ENCODE data around the gene STOML1.
"Not testable (repeated sequence)": the region's sequence is repeated elsewhere in the genome, so short reads cannot be mapped to it uniquely, and the experiment has no call there.

STOML1 gene

GRCh38 chr15:73978896-73979295, 13.2 kb downstream of the STOML1 start:
- peaks cover 5% of the 10 kb centered on the region; the same call in 1 of the 2 replicates for H3K27me3 ChIP-seq (ENCODE audit: insufficient read depth, low read length)
- no peaks in the 10 kb centered on the region for H3K9me2 ChIP-seq (ENCODE audit: low read depth, low read length)
- peaks cover 4% of the 10 kb centered on the region for H3K4me1 ChIP-seq (ENCODE audit: insufficient read depth, low read length, severe bottlenecking)
- no peaks in the 10 kb centered on the region for H3F3A ChIP-seq (ENCODE audit: insufficient read depth, low read length)
- H2AFZ ChIP-seq (ENCODE audit: low read length), result no peak overlapping the region
- no peaks in the 10 kb centered on the region for H4K20me1 ChIP-seq (ENCODE audit: insufficient read depth, low read length)
- H3K4me2 ChIP-seq (ENCODE audit: low read length), result no peak overlapping the region
- no peaks in the 10 kb centered on the region for H3K9me3 ChIP-seq (ENCODE audit: low read length)
- no peaks in the 10 kb centered on the region for H3K79me2 ChIP-seq (ENCODE audit: insufficient read depth, low read length)
- no peak overlapping the region for H3K9ac ChIP-seq (ENCODE audit: low read length)
- H3K36me3 ChIP-seq (ENCODE audit: insufficient read depth, low read length), result no peaks in the 10 kb centered on the region
- TF ChIP-seq CTCF (IDR thresholded peaks at IDR 0.05; ENCODE audit: low read length), result no peak
- TF ChIP-seq EZH2 (IDR thresholded peaks at IDR 0.05; ENCODE audit: borderline replicate concordance, low read length), result no peak
- no peak overlapping the region for H3K27ac ChIP-seq (ENCODE audit: low read depth, low read length, poor library complexity, severe bottlenecking)
- no peak overlapping the region for H3K4me3 ChIP-seq (ENCODE audit: low read depth, low read length, poor library complexity, severe bottlenecking)

GRCh38 chr15:73975440-73976125, 16.5 kb downstream of the STOML1 start:
- not testable (repeated sequence) for H3K79me2 ChIP-seq (ENCODE audit: insufficient read depth, low read length); H3K9me2 ChIP-seq (ENCODE audit: low read depth, low read length); H3K9ac ChIP-seq (ENCODE audit: low read length); H4K20me1 ChIP-seq (ENCODE audit: insufficient read depth, low read length); H3F3A ChIP-seq (ENCODE audit: insufficient read depth, low read length); H3K27ac ChIP-seq (ENCODE audit: low read depth, low read length, poor library complexity, severe bottlenecking); H3K36me3 ChIP-seq (ENCODE audit: insufficient read depth, low read length); H3K4me3 ChIP-seq (ENCODE audit: low read depth, low read length, poor library complexity, severe bottlenecking); H2AFZ ChIP-seq (ENCODE audit: low read length); H3K27me3 ChIP-seq (ENCODE audit: insufficient read depth, low read length); H3K4me2 ChIP-seq (ENCODE audit: low read length); H3K9me3 ChIP-seq (ENCODE audit: low read length); H3K4me1 ChIP-seq (ENCODE audit: insufficient read depth, low read length, severe bottlenecking)

GRCh38 chr15:73973683-73974200, 18.4 kb downstream of the STOML1 start:
- H3K4me2 ChIP-seq (ENCODE audit: low read length); H3K79me2 ChIP-seq (ENCODE audit: insufficient read depth, low read length); H3K27me3 ChIP-seq (ENCODE audit: insufficient read depth, low read length); H4K20me1 ChIP-seq (ENCODE audit: insufficient read depth, low read length); H3K36me3 ChIP-seq (ENCODE audit: insufficient read depth, low read length); H3K9me2 ChIP-seq (ENCODE audit: low read depth, low read length); H3K27ac ChIP-seq (ENCODE audit: low read depth, low read length, poor library complexity, severe bottlenecking); H3K4me3 ChIP-seq (ENCODE audit: low read depth, low read length, poor library complexity, severe bottlenecking); H3F3A ChIP-seq (ENCODE audit: insufficient read depth, low read length); H2AFZ ChIP-seq (ENCODE audit: low read length); H3K9me3 ChIP-seq (ENCODE audit: low read length); H3K4me1 ChIP-seq (ENCODE audit: insufficient read depth, low read length, severe bottlenecking); H3K9ac ChIP-seq (ENCODE audit: low read length): not testable (repeated sequence)

- H3K4me3 ChIP-seq (ENCODE audit: low read depth, low read length, poor library complexity, severe bottlenecking), result no peak overlapping the region
- H4K20me1 ChIP-seq (ENCODE audit: insufficient read depth, low read length), result no peaks in the 10 kb centered on the region
- no peak overlapping the region for H3K9ac ChIP-seq (ENCODE audit: low read length)
- H3K9me3 ChIP-seq (ENCODE audit: low read length), result no peaks in the 10 kb centered on the region
- H3F3A ChIP-seq (ENCODE audit: insufficient read depth, low read length), result no peaks in the 10 kb centered on the region
- H3K9me2 ChIP-seq (ENCODE audit: low read depth, low read length), result no peaks in the 10 kb centered on the region
- H3K27ac ChIP-seq (ENCODE audit: low read depth, low read length, poor library complexity, severe bottlenecking), result no peak overlapping the region
- no peaks in the 10 kb centered on the region for H3K36me3 ChIP-seq (ENCODE audit: insufficient read depth, low read length)
- peaks cover 9% of the 10 kb centered on the region; the same call in 1 of the 2 replicates for H3K27me3 ChIP-seq (ENCODE audit: insufficient read depth, low read length)
- no peak overlapping the region for H2AFZ ChIP-seq (ENCODE audit: low read length)
- TF ChIP-seq CTCF (IDR thresholded peaks at IDR 0.05; ENCODE audit: low read length) (peak; percentile 79), EZH2 (IDR thresholded peaks at IDR 0.05; ENCODE audit: borderline replicate concordance, low read length) (no peak)
- H3K4me2 ChIP-seq (ENCODE audit: low read length), result peak overlapping the region; percentile 39; the same call in 1 of the 2 replicates
- no peaks in the 10 kb centered on the region for H3K79me2 ChIP-seq (ENCODE audit: insufficient read depth, low read length)
- no peaks in the 10 kb centered on the region for H3K4me1 ChIP-seq (ENCODE audit: insufficient read depth, low read length, severe bottlenecking)
Measured at GRCh38 chr15:73972984-73973682, 19.0 kb downstream of the STOML1 start.
